Smooth muscle cell of the coronary artery (primary cell): ENCODE data around the gene SH3PXD2A. TPM values are rescaled to one million over a fixed set of nuclear protein-coding genes. Genes with fewer than 3 reads are reported as not detected.

Source experiments
- total RNA-seq: library from RNA; depleted of rRNA; stranded (reverse); fragments of >200 nt; gene quantifications from 2 replicates; pipeline ENCODE4 v1.2.3, GENCODE V29; 2014; ENCODE audit warnings: low replicate concordance

Gene SH3PXD2A
- total RNA-seq = 8.4 and 15.0 TPM in 2 replicates

GRCh38 chr10:103855424-103855823 is at the start of gene SH3PXD2A:
TSS of gene SH3PXD2A (minus strand) at chr10:103855576. CDS start at chr10:103855266, 310 bp downstream.

Other genes with a start within 250 kb of the SH3PXD2A start
- gene STN1, start 62.6 kb upstream of the SH3PXD2A start, total RNA-seq = 24.0 and 30.4 TPM in 2 replicates
- gene SLK, start 111.6 kb upstream of the SH3PXD2A start, total RNA-seq = 20.7 and 29.6 TPM in 2 replicates
- 0.23 and 0.45 TPM in 2 replicates for gene COL17A1, start 230.3 kb upstream of the SH3PXD2A start, total RNA-seq